ENCODE data around the gene FIBP. TPM values are rescaled to one million over a fixed set of nuclear protein-coding genes. Genes with fewer than 3 reads are reported as not detected.
A peak's percentile ranks its signal among the peaks of the same experiment; 100 is the strongest.

FIBP gene
- total RNA-seq, 4 donors from 2014 or later, result 39.6 to 79.3 (median 53.0) TPM

- H3K27me3 ChIP-seq, result no peaks in the 10 kb centered on the region
- peaks cover 0 to 55% of the 10 kb centered on the region in 2 donors for H3K36me3 ChIP-seq
- intact Hi-C loops (cut with DNase I; ENCODE audit: low total_unique reads), result no loop called here
- in situ Hi-C loops (cut with MboI; ENCODE audit: low sequenced_read_pairs in 4 of 4), result no loop called here
- H3K27ac ChIP-seq, result no peak overlapping the region
- H3K4me3 ChIP-seq, result no peak overlapping the region
- TF ChIP-seq CTCF (IDR thresholded peaks at IDR 0.05 in 4 of 5, conservative IDR thresholded peaks at IDR 0.05 in 1 of 5) (no peak), POLR2A (IDR thresholded peaks at IDR 0.05) (no peak)
- DNase-seq, result no peak
- H3K4me1 ChIP-seq, result peaks cover 15% of the 10 kb centered on the region in 2 donors
- ATAC-seq, result no peak
- H3K9me3 ChIP-seq, result no peaks in the 10 kb centered on the region
These were observed 22.6 kb downstream of the FIBP start for GRCh38 chr11:65865550-65866172.

GRCh38 chr11:65864706-65865471, 23.4 kb downstream of the FIBP start:
- Histone ChIP-seq H3K36me3 (peaks cover 0 to 55% of the 10 kb centered on the region in 2 donors), H3K27ac (no peak overlapping the region), H3K4me1 (peaks cover 15% of the 10 kb centered on the region in 2 donors), H3K9me3 (no peaks in the 10 kb centered on the region), H3K27me3 (no peaks in the 10 kb centered on the region), H3K4me3 (no peak overlapping the region)
- ATAC-seq (no peak), DNase-seq (no peak)
- TF ChIP-seq POLR2A (IDR thresholded peaks at IDR 0.05) (no peak), CTCF (IDR thresholded peaks at IDR 0.05 in 4 of 5, conservative IDR thresholded peaks at IDR 0.05 in 1 of 5) (no peak)
- in situ Hi-C loops (cut with MboI; ENCODE audit: low sequenced_read_pairs in 4 of 4), result no loop called here
- intact Hi-C loops (cut with DNase I; ENCODE audit: low total_unique reads), result no loop called here

GRCh38 chr11:65863889-65864705, 24.2 kb downstream of the FIBP start:
- TF ChIP-seq POLR2A (IDR thresholded peaks at IDR 0.05) (no peak), CTCF (IDR thresholded peaks at IDR 0.05 in 4 of 5, conservative IDR thresholded peaks at IDR 0.05 in 1 of 5) (no peak)
- no peak for ATAC-seq
- Histone ChIP-seq H3K4me1 (peaks cover 15 to 16% of the 10 kb centered on the region in 2 donors), H3K27ac (no peak overlapping the region), H3K27me3 (no peaks in the 10 kb centered on the region), H3K36me3 (peaks cover 0 to 55% of the 10 kb centered on the region in 2 donors), H3K4me3 (no peak overlapping the region), H3K9me3 (no peaks in the 10 kb centered on the region)
- intact Hi-C loops (cut with DNase I; ENCODE audit: low total_unique reads) (no loop called here), in situ Hi-C loops (cut with MboI; ENCODE audit: low sequenced_read_pairs in 4 of 4) (no loop called here)
- no peak for DNase-seq

GRCh38 chr11:65862941-65863888, 25.1 kb downstream of the FIBP start:
- TF ChIP-seq CTCF (IDR thresholded peaks at IDR 0.05 in 4 of 5, conservative IDR thresholded peaks at IDR 0.05 in 1 of 5) (no peak), POLR2A (IDR thresholded peaks at IDR 0.05) (no peak)
- in situ Hi-C loops (cut with MboI; ENCODE audit: low sequenced_read_pairs in 4 of 4) (no loop called here), intact Hi-C loops (cut with DNase I; ENCODE audit: low total_unique reads) (no loop called here)
- Histone ChIP-seq H3K9me3 (no peaks in the 10 kb centered on the region), H3K4me1 (peaks cover 22 to 23% of the 10 kb centered on the region in 2 donors), H3K36me3 (peaks cover 0 to 55% of the 10 kb centered on the region in 2 donors), H3K27me3 (no peaks in the 10 kb centered on the region), H3K27ac (no peak overlapping the region), H3K4me3 (no peak overlapping the region)
- ATAC-seq, result no peak
- peak in 1 of 2 donors; percentile 14 for DNase-seq
